BLaER1 treated with 17β-estradiol and CSF1 and Interleukin-3, amounts not matched to agents 10 nM and 100 nM (cell line): Measurements from ENCODE around the gene HOXC6.

Experiments used
- H3K27ac ChIP-seq, 11 experiments: shearing (Covaris generic); formaldehyde crosslinking; 2 replicates each; pipeline ENCODE4 v1.8.1; 2022
- H3K27me3 ChIP-seq, 11 experiments: shearing (Covaris generic); formaldehyde crosslinking; 2 replicates each; pipeline ENCODE4 v1.8.1; 2022
- H3K36me3 ChIP-seq, 11 experiments: shearing (Covaris generic); formaldehyde crosslinking; 2 replicates each; pipeline ENCODE4 v1.8.1; 2022
- H3K4me1 ChIP-seq, 10 experiments: shearing (Covaris generic); formaldehyde crosslinking; 2 replicates each; pipeline ENCODE4 v1.8.1; 2022
- H3K4me2 ChIP-seq, 11 experiments: shearing (Covaris generic); formaldehyde crosslinking; 2 replicates each; pipeline ENCODE4 v1.8.1; 2022
- H3K4me3 ChIP-seq, 10 experiments: shearing (Covaris generic); formaldehyde crosslinking; 2 replicates each; pipeline ENCODE4 v1.8.1; 2022
- H3K9ac ChIP-seq, 11 experiments: shearing (Covaris generic); formaldehyde crosslinking; 2 replicates each; pipeline ENCODE4 v1.8.1; 2022
- H3K9me3 ChIP-seq, 11 experiments: shearing (Covaris generic); formaldehyde crosslinking; replicated peaks in 1 of 11; 2 replicates each; pipeline ENCODE4 v1.8.1; 2022
- H4K20me1 ChIP-seq, 11 experiments: shearing (Covaris generic); formaldehyde crosslinking; 2 replicates each; pipeline ENCODE4 v1.8.1; 2022
- Cebpa-rat ChIP-seq, 11 experiments: shearing (Covaris generic); IDR thresholded peaks; 2 replicates each; pipeline ENCODE4 v1.8.1; 2022

HOXC6 gene

DNA sequence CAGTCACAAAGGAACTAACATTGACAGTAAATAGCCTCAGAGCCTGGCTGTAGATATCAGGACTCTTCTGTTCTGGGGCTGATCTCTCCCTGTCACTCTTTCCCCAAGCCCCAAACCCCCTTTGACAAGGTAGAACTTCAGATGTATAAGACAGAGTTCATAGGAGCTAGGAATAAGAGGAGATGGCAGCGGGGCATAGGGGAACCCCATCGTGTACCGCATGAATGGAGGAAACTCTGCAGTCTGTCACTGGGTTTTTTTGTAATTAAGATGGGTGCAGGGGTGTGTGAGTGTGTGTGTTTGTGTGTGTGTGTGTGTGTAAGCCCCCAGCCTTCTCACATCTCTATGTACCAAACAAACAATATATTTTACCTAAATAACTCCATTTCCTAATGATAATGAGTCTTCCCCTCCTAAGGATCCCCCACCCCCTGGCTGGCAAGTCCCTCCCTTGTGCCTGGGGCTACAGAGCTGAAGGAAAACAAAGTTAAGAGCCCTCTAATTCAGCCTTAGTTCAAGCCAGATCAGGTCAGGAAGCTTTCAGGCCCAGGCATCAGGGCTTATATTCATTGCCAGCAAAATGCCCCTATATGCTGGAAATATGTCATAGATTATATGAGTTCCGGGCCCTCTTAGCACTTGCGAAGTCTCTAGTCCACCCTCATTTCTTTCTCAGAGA lies 16.3 kb downstream of the HOXC6 start:
- H3K4me2 ChIP-seq = no peak overlapping the region
- no peaks in the 10 kb centered on the region for H3K36me3 ChIP-seq
- H3K4me3 ChIP-seq = no peak overlapping the region
- peaks cover 100% of the 10 kb centered on the region in 11 experiments for H3K27me3 ChIP-seq
- peaks cover 0 to 59% (median 29%) of the 10 kb centered on the region in 11 experiments; a peak in 13 of 22 replicates for H4K20me1 ChIP-seq
- H3K27ac ChIP-seq = no peak overlapping the region
- H3K4me1 ChIP-seq = no peaks in the 10 kb centered on the region
- no peak overlapping the region for H3K9ac ChIP-seq
- peaks cover 12 to 39% (median 30%) of the 10 kb centered on the region in 11 experiments for H3K9me3 ChIP-seq
- no peak for TF ChIP-seq Cebpa-rat (IDR thresholded peaks at IDR 0.05)

DNA sequence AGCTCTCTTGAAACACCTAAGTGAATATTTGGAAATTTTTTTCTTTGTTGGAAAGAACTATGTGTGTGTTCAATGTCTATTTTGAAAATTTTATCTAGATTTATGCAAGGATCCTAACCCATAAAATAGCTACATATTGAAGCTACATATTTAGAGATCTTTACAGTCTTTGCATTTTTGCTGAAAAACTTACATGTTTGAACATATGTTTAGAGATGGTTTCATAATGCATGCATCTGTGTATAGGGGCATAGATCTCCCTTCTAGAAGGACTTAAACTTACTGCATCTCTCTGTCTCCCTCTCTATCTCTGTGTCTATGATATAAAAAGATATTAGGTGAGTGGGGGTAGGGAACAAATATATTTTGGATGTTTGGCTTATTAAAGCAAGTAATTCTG lies 17.2 kb downstream of the HOXC6 start:
- Histone ChIP-seq H3K4me3 (no peak overlapping the region), H3K9ac (no peak overlapping the region), H3K27ac (no peak overlapping the region), H3K4me1 (no peaks in the 10 kb centered on the region), H3K4me2 (no peak overlapping the region), H3K9me3 (peaks cover 12 to 31% (median 22%) of the 10 kb centered on the region in 11 experiments), H3K36me3 (no peaks in the 10 kb centered on the region), H4K20me1 (peaks cover 0 to 64% (median 33%) of the 10 kb centered on the region in 11 experiments; a peak in 13 of 22 replicates), H3K27me3 (peaks cover 100% of the 10 kb centered on the region in 11 experiments)
- TF ChIP-seq Cebpa-rat (IDR thresholded peaks at IDR 0.05) = no peak

DNA sequence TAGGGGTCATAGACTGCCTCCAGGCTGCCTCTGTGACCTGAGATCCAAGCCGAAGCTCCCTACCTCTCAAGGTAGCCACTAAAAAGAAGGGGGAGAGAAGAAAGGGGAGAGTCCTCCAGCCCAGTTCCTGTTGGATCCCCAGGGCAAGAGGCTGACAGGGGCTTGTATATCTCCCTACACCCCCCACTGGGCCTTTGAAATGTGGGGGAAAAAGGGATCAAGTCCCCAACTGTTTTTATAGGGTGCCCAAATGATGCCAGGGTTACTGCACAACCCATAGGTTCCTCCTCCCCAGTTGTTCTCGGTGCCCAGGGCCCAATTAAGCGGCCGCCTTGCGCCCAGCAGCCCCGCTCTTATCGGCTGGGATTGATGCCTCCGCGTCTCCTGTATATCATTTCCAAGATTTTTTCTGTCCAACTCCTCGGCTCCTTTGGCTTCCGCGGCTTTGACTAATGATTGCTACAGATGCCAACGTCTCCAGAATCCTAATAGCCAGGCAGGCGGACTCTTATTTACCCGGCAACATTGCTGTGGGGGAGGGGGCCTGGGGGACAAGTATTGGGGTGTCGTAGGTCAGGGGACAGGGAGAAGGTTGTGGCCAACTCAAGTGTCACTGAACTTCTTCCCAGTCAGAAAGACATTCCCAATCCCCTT lies 17.8 kb downstream of the HOXC6 start:
- Histone ChIP-seq H3K27me3 (peaks cover 100% of the 10 kb centered on the region in 11 experiments), H3K9me3 (peaks cover 12 to 28% (median 21%) of the 10 kb centered on the region in 11 experiments), H3K27ac (no peak overlapping the region), H3K36me3 (no peaks in the 10 kb centered on the region), H3K9ac (no peak overlapping the region), H4K20me1 (peaks cover 0 to 69% (median 36%) of the 10 kb centered on the region in 11 experiments; a peak in 13 of 22 replicates), H3K4me2 (no peak overlapping the region), H3K4me3 (no peak overlapping the region), H3K4me1 (peaks cover 0 to 3% (median 0%) of the 10 kb centered on the region in 10 experiments; a peak in 6 of 20 replicates)
- no peak for TF ChIP-seq Cebpa-rat (IDR thresholded peaks at IDR 0.05)

DNA sequence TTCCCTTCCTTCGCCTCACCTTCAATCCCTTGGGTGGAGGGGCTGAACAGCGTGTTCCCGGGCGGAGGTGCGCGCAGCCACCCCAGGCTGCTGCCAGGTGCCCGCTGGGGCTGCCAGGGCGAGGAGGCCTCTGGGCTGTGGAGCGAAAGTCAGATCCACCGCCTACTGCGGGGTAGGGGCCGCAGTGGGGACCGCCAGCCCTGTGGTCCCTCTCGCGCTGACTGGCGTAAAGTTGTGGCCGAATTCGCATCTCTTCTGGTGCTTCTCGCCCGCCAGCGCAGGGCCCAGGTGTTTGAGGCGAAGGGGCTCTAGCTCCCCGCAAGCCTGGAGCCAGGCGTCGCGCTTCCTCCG lies 18.5 kb downstream of the HOXC6 start:
- Histone ChIP-seq H3K9ac (no peak overlapping the region), H3K4me3 (no peak overlapping the region; a peak in 1 of 20 replicates), H3K4me2 (no peak overlapping the region), H4K20me1 (peaks cover 0 to 75% (median 41%) of the 10 kb centered on the region in 11 experiments; a peak in 14 of 22 replicates), H3K4me1 (peaks cover 0 to 11% (median 0%) of the 10 kb centered on the region in 10 experiments; a peak in 6 of 20 replicates), H3K27ac (no peak overlapping the region), H3K9me3 (peaks cover 12 to 30% (median 21%) of the 10 kb centered on the region in 11 experiments), H3K36me3 (no peaks in the 10 kb centered on the region), H3K27me3 (peaks cover 100% of the 10 kb centered on the region in 11 experiments)
- no peak for TF ChIP-seq Cebpa-rat (IDR thresholded peaks at IDR 0.05)

DNA sequence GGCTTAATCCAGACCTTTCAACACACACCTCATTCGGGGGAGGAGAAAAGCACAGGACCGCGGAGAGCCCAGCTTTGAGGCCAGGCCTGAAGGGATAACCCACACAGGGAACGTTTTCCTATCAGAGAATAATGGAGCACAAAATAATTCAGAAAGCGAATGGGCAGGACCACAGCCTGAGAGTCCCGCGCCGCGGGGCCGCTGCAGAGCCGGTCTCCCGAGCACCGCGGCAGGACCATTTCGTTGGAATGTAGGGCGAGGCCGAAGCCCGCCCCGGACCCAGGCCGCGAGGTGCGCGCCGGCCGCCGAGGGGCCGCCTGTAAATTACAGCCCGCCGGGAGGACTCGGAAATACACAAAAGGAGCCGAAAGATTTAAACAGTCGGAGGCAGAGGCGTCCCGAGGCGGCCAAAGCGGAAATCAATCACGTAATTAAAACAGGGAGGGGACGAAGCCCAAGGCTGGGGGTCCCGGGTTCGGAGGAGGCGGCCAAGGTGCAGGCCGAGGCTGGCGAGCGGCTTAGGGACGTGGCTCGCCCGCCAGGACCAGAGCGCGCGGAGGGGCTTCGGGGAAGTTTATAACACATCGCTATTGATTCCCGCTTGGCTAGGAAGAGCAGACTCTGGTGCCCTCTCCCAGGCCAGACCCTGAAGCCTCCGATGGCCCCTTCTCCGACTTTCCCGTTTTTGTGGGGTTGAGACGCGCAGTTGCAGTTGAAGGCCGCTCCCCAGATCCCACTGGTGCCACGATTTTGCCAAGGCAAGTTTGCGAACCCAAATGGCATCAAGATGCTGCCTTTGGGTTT lies 19.1 kb downstream of the HOXC6 start:
- TF ChIP-seq Cebpa-rat (IDR thresholded peaks at IDR 0.05) = no peak
- Histone ChIP-seq H3K4me1 (peaks cover 0 to 11% (median 0%) of the 10 kb centered on the region in 10 experiments; a peak in 6 of 20 replicates), H3K9me3 (peaks cover 12 to 35% (median 21%) of the 10 kb centered on the region in 11 experiments), H3K27me3 (peaks cover 100% of the 10 kb centered on the region in 11 experiments), H3K4me2 (no peak overlapping the region), H3K4me3 (no peak overlapping the region; a peak in 1 of 20 replicates), H3K36me3 (no peaks in the 10 kb centered on the region), H3K9ac (no peak overlapping the region), H3K27ac (no peak overlapping the region), H4K20me1 (peaks cover 0 to 81% (median 44%) of the 10 kb centered on the region in 11 experiments; a peak in 15 of 22 replicates)

DNA sequence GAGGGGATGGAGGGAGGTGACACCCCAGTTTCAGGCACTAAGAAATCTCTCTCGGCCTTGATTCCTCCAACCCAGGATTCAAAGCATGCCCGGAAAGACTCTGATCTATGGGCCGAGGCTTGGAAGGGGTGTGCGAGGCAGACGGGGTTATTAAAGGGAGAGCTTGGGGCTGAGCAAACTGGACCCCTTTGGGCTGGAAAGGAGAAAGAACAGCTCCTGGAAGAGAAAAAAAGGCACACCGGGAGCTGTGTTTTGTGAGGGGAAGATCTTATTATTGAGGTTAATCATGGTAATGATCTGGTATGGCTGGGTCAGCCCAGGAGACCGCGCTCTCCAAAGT lies 19.7 kb downstream of the HOXC6 start:
- no peak for TF ChIP-seq Cebpa-rat (IDR thresholded peaks at IDR 0.05)
- Histone ChIP-seq H3K36me3 (no peaks in the 10 kb centered on the region), H3K9ac (no peak overlapping the region), H3K27ac (no peak overlapping the region), H3K4me3 (no peak overlapping the region), H3K4me2 (no peak overlapping the region), H4K20me1 (peaks cover 0 to 87% (median 44%) of the 10 kb centered on the region in 11 experiments; a peak in 15 of 22 replicates), H3K4me1 (peaks cover 0 to 13% (median 0%) of the 10 kb centered on the region in 10 experiments; a peak in 8 of 20 replicates), H3K27me3 (peaks cover 100% of the 10 kb centered on the region in 11 experiments), H3K9me3 (peaks cover 12 to 40% (median 25%) of the 10 kb centered on the region in 11 experiments)

DNA sequence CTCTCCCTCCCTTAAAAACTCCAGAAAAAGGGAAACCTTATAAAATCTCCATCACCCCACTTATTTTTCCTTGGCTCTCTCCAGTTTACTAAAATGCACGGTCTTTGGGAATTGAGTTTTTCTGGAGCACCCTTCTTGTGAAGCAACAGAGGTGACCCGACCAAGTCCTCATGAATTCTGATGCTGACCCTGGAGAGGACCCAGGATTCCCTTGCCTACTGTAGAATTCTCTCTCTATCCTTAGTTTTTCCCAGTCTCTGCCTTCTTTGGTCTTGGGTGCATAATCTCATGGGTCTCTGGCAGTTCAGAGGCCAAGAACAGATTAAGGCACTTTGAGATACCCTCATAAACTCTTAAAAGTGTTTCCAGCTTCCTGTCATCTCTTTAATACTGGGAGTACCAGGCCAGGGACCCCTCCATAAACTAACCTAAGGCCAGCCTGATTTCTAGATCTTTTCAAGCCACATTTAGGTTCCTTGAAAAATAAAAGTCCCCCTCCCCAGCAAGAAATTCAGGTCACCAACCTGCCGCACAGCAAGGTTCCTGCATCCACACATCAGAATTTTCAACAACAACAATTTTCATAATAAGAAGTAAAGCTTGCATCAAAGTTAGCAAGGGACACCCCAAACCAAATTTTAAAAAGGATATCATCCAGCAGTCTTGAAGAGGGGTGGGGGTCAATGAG lies 20.3 kb downstream of the HOXC6 start:
- H3K4me1 ChIP-seq = peaks cover 0 to 18% (median 0%) of the 10 kb centered on the region in 10 experiments; a peak in 8 of 20 replicates
- H3K4me2 ChIP-seq = no peak overlapping the region
- H3K27ac ChIP-seq = no peak overlapping the region
- H3K9ac ChIP-seq = no peak overlapping the region
- H3K4me3 ChIP-seq = no peak overlapping the region
- TF ChIP-seq Cebpa-rat (IDR thresholded peaks at IDR 0.05) = no peak
- H3K9me3 ChIP-seq = peaks cover 12 to 46% (median 31%) of the 10 kb centered on the region in 11 experiments
- H4K20me1 ChIP-seq = peaks cover 0 to 92% (median 44%) of the 10 kb centered on the region in 11 experiments; a peak in 15 of 22 replicates
- H3K36me3 ChIP-seq = no peaks in the 10 kb centered on the region
- peaks cover 100% of the 10 kb centered on the region in 11 experiments for H3K27me3 ChIP-seq

DNA sequence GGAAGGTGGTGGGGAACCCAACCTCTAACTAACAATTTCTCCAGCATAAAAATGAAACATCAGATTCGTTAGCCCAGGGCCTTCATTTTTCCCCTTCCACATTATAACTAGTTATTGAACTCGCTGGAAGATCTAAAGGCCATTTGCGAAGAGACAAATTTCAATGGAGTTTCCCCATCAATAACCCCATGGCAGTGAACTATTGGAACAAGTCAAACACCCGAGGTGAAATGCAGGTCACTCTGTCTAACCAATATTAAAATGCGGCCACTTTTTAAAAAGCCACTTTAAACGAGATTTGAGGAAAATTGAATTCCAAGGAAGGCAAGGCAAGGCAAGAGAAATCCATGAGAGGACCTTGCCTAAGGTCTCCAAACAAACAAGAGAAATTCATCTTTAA lies 20.9 kb downstream of the HOXC6 start:
- Histone ChIP-seq H3K36me3 (no peaks in the 10 kb centered on the region), H3K27ac (no peak overlapping the region), H3K27me3 (peaks cover 100% of the 10 kb centered on the region in 11 experiments), H3K9ac (no peak overlapping the region), H3K4me2 (no peak overlapping the region), H3K4me3 (no peak overlapping the region), H4K20me1 (peaks cover 0 to 88% (median 44%) of the 10 kb centered on the region in 11 experiments; a peak in 15 of 22 replicates), H3K9me3 (peaks cover 12 to 52% (median 35%) of the 10 kb centered on the region in 11 experiments), H3K4me1 (peaks cover 0 to 18% (median 0%) of the 10 kb centered on the region in 10 experiments; a peak in 8 of 20 replicates)
- TF ChIP-seq Cebpa-rat (IDR thresholded peaks at IDR 0.05) = no peak
